ENCODE data around the gene SLC35B3. TPM values are rescaled to one million over a fixed set of nuclear protein-coding genes. Genes with fewer than 3 reads are reported as not detected.
"Not testable (repeated sequence)": the region's sequence is repeated elsewhere in the genome, so short reads cannot be mapped to it uniquely, and the experiment has no call there.

The SLC35B3 gene
- total and polyA plus RNA-seq, 10 of the 15 experiments (the other 5 are each of a cell fraction or from before 2014, with no cell fraction given): 10.5 to 28.1 (median 12.4) TPM

- Histone ChIP-seq H2AFZ (ENCODE audit: control insufficient read depth, low read depth, low read length) (no peak overlapping the region), H3K4me2 (ENCODE audit: control insufficient read depth, insufficient read depth) (no peak overlapping the region), H3K4me1 (ENCODE audit: control insufficient read depth, insufficient read depth, low read length) (no peaks in the 10 kb centered on the region), H3K4me3 (no peak overlapping the region), H4K20me1 (ENCODE audit: control insufficient read depth, insufficient read depth) (no peaks in the 10 kb centered on the region), H3K27me3 (replicated peaks in 1 of 2; ENCODE audit: control insufficient read depth in 2 of 2, insufficient read depth in 2 of 2, low read length in 1 of 2) (no peaks in the 10 kb centered on the region), H3K9me3 (replicated peaks; ENCODE audit: control insufficient read depth, insufficient read depth, low read length) (no peaks in the 10 kb centered on the region), H3K36me3 (ENCODE audit: control insufficient read depth in 2 of 2, insufficient read depth in 2 of 2, low read length in 1 of 2) (no peaks in the 10 kb centered on the region), H3K27ac (ENCODE audit: control insufficient read depth, insufficient read depth) (no peak overlapping the region), H3K9ac (ENCODE audit: control insufficient read depth, insufficient read depth, low read length) (no peak overlapping the region), H3K79me2 (ENCODE audit: control insufficient read depth, insufficient read depth, low read length) (no peaks in the 10 kb centered on the region)
- no TSS peak for BruUV-seq (replicated peaks)
- no peak for ATAC-seq
- TF ChIP-seq CHD2 (IDR thresholded peaks at IDR 0.05; ENCODE audit: borderline replicate concordance, low read depth, low read length) (no peak), STAT3 (IDR thresholded peaks at IDR 0.05; ENCODE audit: low read depth, low read length) (no peak), MEF2B (IDR thresholded peaks at IDR 0.05; ENCODE audit: partially characterized antibody, poor library complexity, severe bottlenecking) (no peak), KDM1A (IDR thresholded peaks at IDR 0.05; ENCODE audit: borderline replicate concordance) (no peak), RAD21 (IDR thresholded peaks at IDR 0.05; ENCODE audit: insufficient read depth, low read depth, low read length) (no peak), HDAC2 (IDR thresholded peaks at IDR 0.05) (no peak), DPF2 (IDR thresholded peaks at IDR 0.05) (no peak), POLR2AphosphoS2 (IDR thresholded peaks at IDR 0.05; ENCODE audit: low read depth, low read length) (no peak), TCF7 (IDR thresholded peaks at IDR 0.05; ENCODE audit: borderline replicate concordance) (no peak), POLR2AphosphoS5 (IDR thresholded peaks at IDR 0.05; ENCODE audit: low read length) (no peak), ELK1 (IDR thresholded peaks at IDR 0.05; ENCODE audit: low read depth, low read length) (no peak), SMAD5 (IDR thresholded peaks at IDR 0.05; ENCODE audit: low read depth) (no peak), REST (IDR thresholded peaks at IDR 0.05; ENCODE audit: low read depth, low read length) (no peak), NFYA (IDR thresholded peaks at IDR 0.05; ENCODE audit: borderline replicate concordance, low read depth, low read length) (no peak), RFX5 (IDR thresholded peaks at IDR 0.05; ENCODE audit: low read depth, low read length) (no peak), IRF4 (IDR thresholded peaks at IDR 0.05; ENCODE audit: low read depth, low read length) (no peak), NFYB (IDR thresholded peaks at IDR 0.05; ENCODE audit: insufficient read depth, low read depth, low read length) (no peak)
- ChIA-PET RAD21 (ENCODE audit: unreplicated experiment) (no interaction called here), POLR2A (no interaction called here), SMC1A (ENCODE audit: uncharacterized antibody, unreplicated experiment) (no interaction called here), CTCF (no interaction called here)
- 25% methylated on average over 2 of the region's 2 CpGs for WGBS (ENCODE audit: insufficient coverage, insufficient replicate concordance, low lambda C conversion rate, missing lambda C conversion rate)
- intact Hi-C loops (cut with micrococcal nuclease; ENCODE audit: unreplicated experiment): no loop called here
- no peak for DNase-seq (ENCODE audit: low read depth, low spot score)
- in situ Hi-C loops (cut with MboI): no loop called here
- no peak for FAIRE-seq
Observed at GRCh38 chr6:8446391-8446790, 11.0 kb upstream of the SLC35B3 start.

DNA sequence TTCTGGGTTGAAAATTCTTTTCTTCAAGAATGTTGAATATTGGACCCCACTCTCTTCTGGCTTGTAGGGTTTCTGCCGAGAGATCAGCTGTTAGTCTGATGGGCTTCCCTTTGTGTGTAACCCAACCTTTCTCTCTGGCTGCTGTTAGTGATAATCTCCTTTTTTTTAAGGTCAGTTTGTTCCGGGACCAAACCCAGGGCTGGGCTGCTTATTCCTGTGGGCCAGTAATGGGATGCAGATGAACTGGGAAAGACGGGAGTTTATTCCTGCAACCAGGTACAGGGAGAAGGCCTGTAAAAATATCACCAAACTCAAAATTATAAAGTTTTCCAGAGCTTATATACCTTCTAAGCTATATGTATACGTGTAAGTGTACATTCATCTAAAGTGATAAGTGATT lies 10.6 kb upstream of the SLC35B3 start:
- RAD21 ChIA-PET (ENCODE audit: unreplicated experiment); H3K27ac ChIP-seq (ENCODE audit: control insufficient read depth, insufficient read depth); SMC1A ChIA-PET (ENCODE audit: uncharacterized antibody, unreplicated experiment); H3K9me3 ChIP-seq (replicated peaks; ENCODE audit: control insufficient read depth, insufficient read depth, low read length); H3K36me3 ChIP-seq (ENCODE audit: control insufficient read depth in 2 of 2, insufficient read depth in 2 of 2, low read length in 1 of 2); POLR2A ChIA-PET; in situ Hi-C loops (cut with MboI); H3K4me2 ChIP-seq (ENCODE audit: control insufficient read depth, insufficient read depth); BruUV-seq (replicated peaks); DNase-seq (ENCODE audit: low read depth, low spot score); H3K4me1 ChIP-seq (ENCODE audit: control insufficient read depth, insufficient read depth, low read length); H4K20me1 ChIP-seq (ENCODE audit: control insufficient read depth, insufficient read depth); H3K9ac ChIP-seq (ENCODE audit: control insufficient read depth, insufficient read depth, low read length); intact Hi-C loops (cut with micrococcal nuclease; ENCODE audit: unreplicated experiment); H3K79me2 ChIP-seq (ENCODE audit: control insufficient read depth, insufficient read depth, low read length); H3K4me3 ChIP-seq; H3K27me3 ChIP-seq (replicated peaks in 1 of 2; ENCODE audit: control insufficient read depth in 2 of 2, insufficient read depth in 2 of 2, low read length in 1 of 2); ATAC-seq; CTCF ChIA-PET; FAIRE-seq; H2AFZ ChIP-seq (ENCODE audit: control insufficient read depth, low read depth, low read length): not testable (repeated sequence)
- WGBS (ENCODE audit: insufficient coverage, insufficient replicate concordance, low lambda C conversion rate, missing lambda C conversion rate): 72% methylated on average over 4 of the region's 4 CpGs

Measured in GM12878 (cell line).